ENCODE measurements around the gene MAP3K1. TPM values are rescaled to one million over a fixed set of nuclear protein-coding genes. Genes with fewer than 3 reads are reported as not detected.
A peak's percentile ranks its signal among the peaks of the same experiment; 100 is the strongest.

Gene MAP3K1
- polyA plus RNA-seq, 4 donors = 4.9 to 20.1 (median 5.8) TPM

GRCh38 chr5:56910210-56910965 is 95.0 kb downstream of the MAP3K1 start:
- peak overlapping the region; percentile 86 to 97 (median 97) for H3K27ac ChIP-seq (ENCODE audit: low read depth in 1 of 3, low read length in 2 of 3)
- 1% methylated on average over 29 of the region's 29 CpGs for WGBS, 3 donors
- no peak for DNase-seq
- FAIRE-seq = no peak
- no peaks in the 10 kb centered on the region for H3K27me3 ChIP-seq (ENCODE audit: control insufficient read depth in 3 of 3, insufficient read depth in 3 of 3, low read length in 3 of 3)
- peak overlapping the region; percentile 33 to 64 (median 57) for H3K4me3 ChIP-seq (ENCODE audit: low read depth in 1 of 3, low read length in 3 of 3)
- H3K4me1 ChIP-seq (ENCODE audit: control insufficient read depth in 3 of 3, insufficient read depth in 2 of 3, low read depth in 1 of 3, low read length in 2 of 3) = peaks cover 0 to 5% (median 5%) of the 10 kb centered on the region in 3 donors
- peaks cover 0 to 10% (median 1%) of the 10 kb centered on the region in 3 donors for H3K36me3 ChIP-seq (ENCODE audit: control insufficient read depth in 3 of 3, insufficient read depth in 2 of 3, low read depth in 1 of 3, low read length in 3 of 3)
- no peaks in the 10 kb centered on the region for H3K9me3 ChIP-seq (ENCODE audit: control insufficient read depth in 2 of 2, insufficient read depth in 1 of 2, low read depth in 1 of 2, low read length in 1 of 2)

GRCh38 chr5:56913766-56914165 is 98.4 kb downstream of the MAP3K1 start:
- no peak overlapping the region for H3K4me3 ChIP-seq (ENCODE audit: low read depth in 1 of 3, low read length in 3 of 3)
- peaks cover 0 to 16% (median 5%) of the 10 kb centered on the region in 3 donors for H3K4me1 ChIP-seq (ENCODE audit: control insufficient read depth in 3 of 3, insufficient read depth in 2 of 3, low read depth in 1 of 3, low read length in 2 of 3)
- 94 to 96% (median 96%) methylated on average over 3 of the region's 3 CpGs for WGBS, 3 donors
- DNase-seq = no peak
- H3K27me3 ChIP-seq (ENCODE audit: control insufficient read depth in 3 of 3, insufficient read depth in 3 of 3, low read length in 3 of 3) = no peaks in the 10 kb centered on the region
- H3K27ac ChIP-seq (ENCODE audit: low read depth in 1 of 3, low read length in 2 of 3) = no peak overlapping the region
- peaks cover 0 to 15% (median 1%) of the 10 kb centered on the region in 3 donors for H3K36me3 ChIP-seq (ENCODE audit: control insufficient read depth in 3 of 3, insufficient read depth in 2 of 3, low read depth in 1 of 3, low read length in 3 of 3)
- H3K9me3 ChIP-seq (ENCODE audit: control insufficient read depth in 2 of 2, insufficient read depth in 1 of 2, low read depth in 1 of 2, low read length in 1 of 2) = no peaks in the 10 kb centered on the region
- no peak for FAIRE-seq

DNA sequence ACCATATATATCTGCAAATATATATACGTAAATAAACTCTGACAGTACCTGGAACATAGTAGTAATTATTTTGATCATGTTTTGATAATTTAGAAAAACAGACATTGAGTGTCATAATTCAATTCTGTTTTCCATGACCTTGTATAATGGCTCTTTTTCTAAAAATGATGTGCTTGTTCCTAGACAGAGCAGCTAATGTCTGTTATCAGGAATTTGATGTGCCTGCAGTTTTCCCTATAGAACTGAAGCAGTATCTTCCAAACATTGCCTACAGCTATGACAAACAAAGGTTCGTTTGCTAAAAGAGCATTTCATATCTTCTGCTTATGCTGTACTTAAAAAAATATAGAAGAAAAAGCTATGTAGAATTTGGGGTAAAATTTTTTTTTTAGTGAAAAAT is 99.3 kb downstream of the MAP3K1 start:
- DNase-seq = no peak
- peaks cover 0 to 16% (median 5%) of the 10 kb centered on the region in 3 donors for H3K4me1 ChIP-seq (ENCODE audit: control insufficient read depth in 3 of 3, insufficient read depth in 2 of 3, low read depth in 1 of 3, low read length in 2 of 3)
- 82 to 93% (median 89%) methylated on average over 2 of the region's 2 CpGs for WGBS, 3 donors
- no peak for FAIRE-seq
- no peak overlapping the region for H3K4me3 ChIP-seq (ENCODE audit: low read depth in 1 of 3, low read length in 3 of 3)
- H3K27ac ChIP-seq (ENCODE audit: low read depth in 1 of 3, low read length in 2 of 3) = no peak overlapping the region
- H3K27me3 ChIP-seq (ENCODE audit: control insufficient read depth in 3 of 3, insufficient read depth in 3 of 3, low read length in 3 of 3) = no peaks in the 10 kb centered on the region
- H3K36me3 ChIP-seq (ENCODE audit: control insufficient read depth in 3 of 3, insufficient read depth in 2 of 3, low read depth in 1 of 3, low read length in 3 of 3) = peaks cover 0 to 18% (median 1%) of the 10 kb centered on the region in 3 donors
- H3K9me3 ChIP-seq (ENCODE audit: control insufficient read depth in 2 of 2, insufficient read depth in 1 of 2, low read depth in 1 of 2, low read length in 1 of 2) = no peaks in the 10 kb centered on the region

GRCh38 chr5:56917534-56917933 is 102.2 kb downstream of the MAP3K1 start:
- Histone ChIP-seq H3K27ac (ENCODE audit: low read depth in 1 of 3, low read length in 2 of 3) (peak overlapping the region in 2 of 3 donors; percentile 2 to 33), H3K9me3 (ENCODE audit: control insufficient read depth in 2 of 2, insufficient read depth in 1 of 2, low read depth in 1 of 2, low read length in 1 of 2) (no peaks in the 10 kb centered on the region), H3K4me3 (ENCODE audit: low read depth in 1 of 3, low read length in 3 of 3) (no peak overlapping the region), H3K27me3 (ENCODE audit: control insufficient read depth in 3 of 3, insufficient read depth in 3 of 3, low read length in 3 of 3) (no peaks in the 10 kb centered on the region), H3K36me3 (ENCODE audit: control insufficient read depth in 3 of 3, insufficient read depth in 2 of 3, low read depth in 1 of 3, low read length in 3 of 3) (peaks cover 2 to 15% (median 3%) of the 10 kb centered on the region in 3 donors), H3K4me1 (ENCODE audit: control insufficient read depth in 3 of 3, insufficient read depth in 2 of 3, low read depth in 1 of 3, low read length in 2 of 3) (peaks cover 0 to 12% (median 0%) of the 10 kb centered on the region in 3 donors)
- WGBS, 3 donors = 0 to 59% (median 45%) methylated on average over 2 of the region's 2 CpGs
- no peak for FAIRE-seq
- DNase-seq = peak; percentile 29 to 54

- no peak for FAIRE-seq
- H3K4me3 ChIP-seq (ENCODE audit: low read depth in 1 of 3, low read length in 3 of 3) = no peak overlapping the region
- H3K9me3 ChIP-seq (ENCODE audit: control insufficient read depth in 2 of 2, insufficient read depth in 1 of 2, low read depth in 1 of 2, low read length in 1 of 2) = no peaks in the 10 kb centered on the region
- H3K36me3 ChIP-seq (ENCODE audit: control insufficient read depth in 3 of 3, insufficient read depth in 2 of 3, low read depth in 1 of 3, low read length in 3 of 3) = peaks cover 4 to 17% (median 7%) of the 10 kb centered on the region in 3 donors
- no peaks in the 10 kb centered on the region for H3K27me3 ChIP-seq (ENCODE audit: control insufficient read depth in 3 of 3, insufficient read depth in 3 of 3, low read length in 3 of 3)
- H3K27ac ChIP-seq (ENCODE audit: low read depth in 1 of 3, low read length in 2 of 3) = peak overlapping the region in 1 of 3 donors; percentile 42
- peaks cover 0 to 12% (median 0%) of the 10 kb centered on the region in 3 donors for H3K4me1 ChIP-seq (ENCODE audit: control insufficient read depth in 3 of 3, insufficient read depth in 2 of 3, low read depth in 1 of 3, low read length in 2 of 3)
- 23 to 58% (median 34%) methylated on average over 2 of the region's 2 CpGs for WGBS, 3 donors
- peak; percentile 64 to 70 for DNase-seq
Measured at GRCh38 chr5:56918054-56918453, 102.7 kb downstream of the MAP3K1 start.

- H3K9me3 ChIP-seq (ENCODE audit: control insufficient read depth in 2 of 2, insufficient read depth in 1 of 2, low read depth in 1 of 2, low read length in 1 of 2) = no peaks in the 10 kb centered on the region
- no peak overlapping the region for H3K27ac ChIP-seq (ENCODE audit: low read depth in 1 of 3, low read length in 2 of 3)
- FAIRE-seq = no peak
- H3K36me3 ChIP-seq (ENCODE audit: control insufficient read depth in 3 of 3, insufficient read depth in 2 of 3, low read depth in 1 of 3, low read length in 3 of 3) = peaks cover 11 to 13% (median 12%) of the 10 kb centered on the region in 3 donors
- DNase-seq = no peak
- H3K27me3 ChIP-seq (ENCODE audit: control insufficient read depth in 3 of 3, insufficient read depth in 3 of 3, low read length in 3 of 3) = no peaks in the 10 kb centered on the region
- peaks cover 0 to 12% (median 0%) of the 10 kb centered on the region in 3 donors for H3K4me1 ChIP-seq (ENCODE audit: control insufficient read depth in 3 of 3, insufficient read depth in 2 of 3, low read depth in 1 of 3, low read length in 2 of 3)
- WGBS, 3 donors = 72 to 85% (median 78%) methylated on average over 1 of the region's 1 CpG
- H3K4me3 ChIP-seq (ENCODE audit: low read depth in 1 of 3, low read length in 3 of 3) = no peak overlapping the region
Measured at GRCh38 chr5:56919942-56920662, 104.8 kb downstream of the MAP3K1 start.

DNA sequence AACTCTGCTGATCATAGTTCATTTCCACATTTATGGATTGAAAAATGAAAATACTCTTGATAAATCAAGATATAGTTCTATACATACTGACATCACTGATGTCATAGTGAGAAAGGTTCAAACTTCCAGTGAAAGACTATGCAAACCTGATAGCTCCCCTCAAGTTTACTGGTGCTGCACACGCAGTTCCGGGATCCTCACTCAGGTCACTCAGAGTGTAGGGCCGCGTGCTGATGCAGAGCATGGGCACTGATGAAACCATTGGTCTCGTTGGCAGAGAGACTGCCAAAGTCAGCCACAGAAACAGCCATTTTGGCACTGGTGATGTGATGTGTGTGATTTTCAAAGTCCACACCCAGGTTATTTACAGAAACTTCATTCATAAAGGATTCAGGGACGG is 107.6 kb downstream of the MAP3K1 start:
- H3K4me1 ChIP-seq (ENCODE audit: control insufficient read depth in 3 of 3, insufficient read depth in 2 of 3, low read depth in 1 of 3, low read length in 2 of 3) = peaks cover 0 to 8% (median 0%) of the 10 kb centered on the region in 3 donors
- H3K4me3 ChIP-seq (ENCODE audit: low read depth in 1 of 3, low read length in 3 of 3) = no peak overlapping the region
- no peaks in the 10 kb centered on the region for H3K27me3 ChIP-seq (ENCODE audit: control insufficient read depth in 3 of 3, insufficient read depth in 3 of 3, low read length in 3 of 3)
- H3K27ac ChIP-seq (ENCODE audit: low read depth in 1 of 3, low read length in 2 of 3) = no peak overlapping the region
- FAIRE-seq (no peak), DNase-seq (no peak)
- H3K36me3 ChIP-seq (ENCODE audit: control insufficient read depth in 3 of 3, insufficient read depth in 2 of 3, low read depth in 1 of 3, low read length in 3 of 3) = peaks cover 6 to 18% (median 12%) of the 10 kb centered on the region in 3 donors
- WGBS, 3 donors = 96 to 98% (median 97%) methylated on average over 6 of the region's 6 CpGs
- no peaks in the 10 kb centered on the region for H3K9me3 ChIP-seq (ENCODE audit: control insufficient read depth in 2 of 2, insufficient read depth in 1 of 2, low read depth in 1 of 2, low read length in 1 of 2)

GRCh38 chr5:56934325-56934724 is 119.0 kb downstream of the MAP3K1 start:
- no peaks in the 10 kb centered on the region for H3K4me1 ChIP-seq (ENCODE audit: control insufficient read depth in 3 of 3, insufficient read depth in 2 of 3, low read depth in 1 of 3, low read length in 2 of 3)
- H3K4me3 ChIP-seq (ENCODE audit: low read depth in 1 of 3, low read length in 3 of 3) = no peak overlapping the region
- H3K9me3 ChIP-seq (ENCODE audit: control insufficient read depth in 2 of 2, insufficient read depth in 1 of 2, low read depth in 1 of 2, low read length in 1 of 2) = no peaks in the 10 kb centered on the region
- peaks cover 8 to 28% (median 23%) of the 10 kb centered on the region in 3 donors for H3K36me3 ChIP-seq (ENCODE audit: control insufficient read depth in 3 of 3, insufficient read depth in 2 of 3, low read depth in 1 of 3, low read length in 3 of 3)
- no peak overlapping the region for H3K27ac ChIP-seq (ENCODE audit: low read depth in 1 of 3, low read length in 2 of 3)
- 89 to 92% (median 89%) methylated on average over 1 of the region's 1 CpG for WGBS, 3 donors
- no peaks in the 10 kb centered on the region for H3K27me3 ChIP-seq (ENCODE audit: control insufficient read depth in 3 of 3, insufficient read depth in 3 of 3, low read length in 3 of 3)
- FAIRE-seq (no peak), DNase-seq (peak in 1 of 2 donors; percentile 9)

Measured in small intestine (tissue), 7 donors.